HG03575 (cell line): ENCODE results near the gene KCTD12.
"Not testable (repeated sequence)": the region's sequence is repeated elsewhere in the genome, so short reads cannot be mapped to it uniquely, and the experiment has no call there.

ENCODE experiments used
- ATAC-seq: cut with Tn5 transposase; IDR thresholded peaks from one replicate; pipeline ENCODE4 v1.9.1; 2021; ENCODE audit not compliant: unreplicated experiment, insufficient number of reproducible peaks, low FRiP score; ENCODE audit errors: extremely low read depth

Gene KCTD12

DNA sequence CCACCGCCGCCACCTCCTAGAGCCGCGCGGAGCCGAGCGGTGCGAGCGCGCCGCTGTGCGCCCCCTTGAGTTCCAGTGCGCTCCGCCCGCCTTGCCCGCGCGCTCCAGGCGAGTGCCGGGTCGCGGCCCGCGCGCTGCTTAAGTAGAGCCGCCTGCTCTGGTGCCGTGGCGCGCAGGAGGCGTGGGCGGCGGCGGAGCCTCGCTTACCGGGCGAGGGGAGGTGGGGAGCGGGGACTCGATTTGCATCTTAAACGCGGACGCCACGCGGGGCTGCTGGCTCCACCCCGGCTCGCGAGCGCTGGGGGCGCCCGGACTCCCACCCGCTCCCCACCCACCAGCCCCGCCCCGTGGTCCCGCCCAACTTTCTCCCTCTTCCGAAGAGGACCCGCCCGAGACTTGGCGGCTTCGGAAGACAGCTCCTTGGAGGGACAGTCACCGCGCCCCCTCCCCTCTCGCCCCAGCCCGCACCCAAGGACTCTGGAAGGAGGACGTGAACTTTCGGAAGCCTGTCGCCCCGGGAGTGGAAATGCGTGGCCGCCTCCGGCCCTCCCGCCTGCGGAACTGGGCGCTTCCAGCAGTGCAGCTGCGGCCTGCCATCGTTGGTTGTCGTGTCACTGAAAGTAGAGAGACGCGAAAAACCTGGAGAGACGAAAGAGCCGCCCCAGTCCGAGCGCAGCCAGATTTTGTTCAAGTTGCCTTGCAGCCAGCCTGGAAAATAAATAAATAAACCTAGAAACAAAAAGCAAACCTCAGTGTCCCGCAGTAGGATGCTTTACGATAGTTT, at the start of gene KCTD12:
Gene KCTD12, minus strand, starts transcription at position 114 of the 784 bp plus-strand sequence. CDS start 257 bp downstream, outside the sequence.
- peak; percentile 25 for ATAC-seq

DNA sequence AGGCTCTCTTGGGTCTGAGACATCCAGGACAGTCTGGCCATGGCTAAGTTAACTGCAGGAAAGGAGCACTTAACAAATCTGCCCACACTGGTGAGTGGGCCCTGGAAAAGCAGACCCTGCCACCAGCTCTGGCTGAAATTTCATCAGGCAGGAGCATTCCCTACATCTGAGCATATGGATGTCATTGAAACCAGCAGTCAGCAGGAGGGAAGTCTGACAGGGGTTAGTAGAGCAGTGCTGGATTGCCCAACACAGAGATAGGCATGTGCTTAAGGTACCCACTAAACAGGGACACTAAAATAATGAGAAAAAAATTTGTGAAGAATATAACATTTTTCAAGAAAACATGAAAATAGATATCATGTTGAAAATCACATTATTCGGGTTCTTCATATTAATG, 48.5 kb upstream of the KCTD12 start:
- ATAC-seq, result no peak

DNA sequence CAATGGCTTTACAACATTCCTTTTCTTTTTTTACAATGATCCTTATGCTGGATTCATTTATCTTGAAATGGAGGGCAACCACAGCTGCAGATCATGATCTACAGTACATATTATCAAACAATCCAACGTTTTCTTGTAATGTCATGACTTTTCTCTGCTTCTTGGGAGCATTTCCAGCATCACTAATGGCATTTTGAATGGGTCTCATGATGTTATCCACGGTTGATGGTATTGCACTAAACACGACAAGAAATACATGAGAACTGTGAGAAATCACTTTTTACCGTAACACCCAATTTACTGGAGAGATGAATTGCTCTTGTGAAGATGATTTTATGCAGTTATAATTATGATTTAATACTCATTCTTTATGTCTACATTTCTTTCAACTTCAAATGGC, 45.9 kb upstream of the KCTD12 start:
- ATAC-seq, result no peak

DNA sequence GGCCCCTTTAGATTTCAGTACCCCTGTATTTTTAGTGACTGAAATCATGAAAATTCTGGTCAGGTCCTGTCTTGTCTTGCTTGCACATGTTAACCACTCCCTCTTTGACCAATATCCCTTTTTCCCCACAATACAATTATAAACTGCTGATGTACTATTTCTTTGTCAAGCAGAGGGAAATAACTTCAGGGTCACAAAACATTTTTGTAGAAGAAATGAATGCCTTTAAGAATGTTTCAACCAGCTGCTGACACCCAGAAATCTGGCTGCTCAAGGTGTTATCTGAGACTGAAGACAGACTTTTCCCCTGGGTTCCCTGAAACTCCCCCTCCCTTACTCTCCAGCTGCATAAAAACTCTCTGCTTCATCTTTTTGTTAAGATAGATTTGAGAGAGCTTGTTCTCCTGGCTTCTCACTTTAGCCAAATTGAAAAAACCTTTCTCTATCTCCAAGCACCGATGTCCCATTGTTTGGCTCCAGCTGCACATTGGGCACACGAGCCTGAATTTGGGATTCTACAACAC, 43.7 kb upstream of the KCTD12 start:
- no peak for ATAC-seq

DNA sequence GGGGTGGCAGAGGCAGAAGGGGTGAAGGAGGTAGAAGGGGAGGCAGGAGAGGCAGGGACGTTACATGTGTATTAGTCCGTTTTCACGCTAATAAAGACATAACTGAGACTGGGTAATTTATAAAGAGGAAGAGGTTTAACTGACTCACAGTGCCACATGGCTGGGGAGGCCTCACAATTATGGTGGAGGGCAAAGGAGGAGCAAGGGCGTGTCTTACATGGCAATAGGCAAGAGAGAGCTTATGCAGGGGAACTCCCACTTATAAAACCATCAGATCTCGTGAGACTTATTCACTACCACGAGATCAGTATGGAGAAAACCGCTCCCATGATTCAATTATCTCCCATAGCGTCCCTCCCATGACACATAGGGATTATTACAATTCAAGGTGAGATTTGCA, 43.1 kb upstream of the KCTD12 start:
- no peak for ATAC-seq

DNA sequence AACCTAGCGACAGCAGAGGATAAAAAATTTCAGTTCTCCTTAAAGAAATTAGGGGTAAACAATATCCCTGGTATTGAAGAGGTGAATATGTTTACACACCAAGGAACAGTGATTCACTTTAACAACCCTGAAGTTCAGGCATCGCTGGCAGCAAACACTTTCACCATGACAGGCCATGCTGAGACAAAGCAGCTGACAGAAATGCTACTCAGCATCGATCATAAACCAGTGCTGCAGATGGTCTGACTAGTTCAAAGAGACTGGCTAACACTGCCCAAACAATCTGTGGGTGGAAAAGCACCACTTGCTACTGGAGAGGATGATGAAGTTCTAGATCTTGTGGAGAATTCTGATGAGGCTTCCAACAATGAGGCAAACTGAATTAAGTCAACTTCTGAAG, 42.3 kb upstream of the KCTD12 start:
- no peak for ATAC-seq

DNA sequence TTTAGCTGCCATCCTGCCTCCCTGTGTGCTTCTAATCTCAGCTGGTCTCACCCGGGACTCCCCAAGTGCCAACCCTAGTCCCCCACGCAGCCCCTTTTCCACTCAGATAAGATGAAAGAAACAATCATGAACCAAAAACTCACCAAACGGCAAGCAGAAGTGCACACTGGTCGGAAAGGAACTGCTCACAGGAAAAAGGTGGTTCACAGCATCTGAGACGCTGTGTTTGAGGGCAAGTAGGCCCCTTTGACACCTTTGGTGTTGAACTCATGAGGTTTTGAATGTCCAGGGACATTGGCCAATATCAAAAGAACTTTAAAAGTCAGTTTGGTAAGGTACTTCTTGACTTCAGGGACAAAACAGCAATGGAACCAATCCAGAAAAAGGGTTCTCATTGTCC, 41.8 kb upstream of the KCTD12 start:
- ATAC-seq, result no peak

GRCh38 chr13:76925115-76925514, 38.9 kb upstream of the KCTD12 start:
- ATAC-seq, result no peak

DNA sequence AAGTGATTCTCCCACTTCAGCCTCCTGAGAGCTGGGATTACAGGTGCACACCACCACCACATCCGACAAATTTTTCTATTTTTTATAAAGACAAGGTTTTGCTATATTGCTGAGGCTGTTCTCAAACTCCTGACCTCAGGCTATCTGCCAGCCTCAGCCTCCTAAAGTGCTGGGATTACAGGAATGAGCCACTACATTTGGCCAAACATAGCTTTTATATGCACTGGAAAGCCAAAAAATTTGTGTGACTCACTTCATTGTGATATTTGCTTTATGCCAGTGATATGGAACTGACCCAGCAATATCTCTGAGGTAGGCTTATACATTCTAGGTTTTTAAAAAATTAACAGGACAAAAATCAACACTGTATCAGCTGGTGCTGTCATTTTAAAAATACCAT, 35.3 kb upstream of the KCTD12 start:
- no peak for ATAC-seq

- ATAC-seq, result not testable (repeated sequence)
Observed at GRCh38 chr13:76917755-76918481, 31.7 kb upstream of the KCTD12 start.

GRCh38 chr13:76917095-76917494, 30.9 kb upstream of the KCTD12 start:
- no peak for ATAC-seq

DNA sequence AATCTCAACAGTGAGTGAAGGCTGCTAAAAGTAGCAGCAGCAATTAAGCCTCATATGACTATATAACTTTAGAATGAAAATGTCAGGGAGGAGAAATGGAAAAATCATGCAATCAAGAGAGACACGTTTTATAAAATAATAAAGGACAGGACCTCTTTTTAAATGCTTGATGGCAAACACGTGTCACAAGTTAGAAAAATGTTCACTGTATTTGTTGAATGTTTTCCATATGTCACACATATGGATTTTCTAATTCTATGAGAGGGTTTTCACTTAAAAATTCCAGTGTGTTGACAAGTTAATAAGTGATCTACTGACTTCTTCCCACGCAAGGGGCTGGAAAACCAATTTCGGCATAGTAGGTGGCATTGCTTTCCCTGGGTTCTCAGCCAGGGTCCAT, 27.7 kb upstream of the KCTD12 start:
- ATAC-seq, result no peak

GRCh38 chr13:76912476-76912875, 26.3 kb upstream of the KCTD12 start:
- no peak for ATAC-seq

- no peak for ATAC-seq
Observed at GRCh38 chr13:76904507-76904906, 18.3 kb upstream of the KCTD12 start.

GRCh38 chr13:76903544-76904162, 17.4 kb upstream of the KCTD12 start:
- ATAC-seq, result peak; percentile 86

DNA sequence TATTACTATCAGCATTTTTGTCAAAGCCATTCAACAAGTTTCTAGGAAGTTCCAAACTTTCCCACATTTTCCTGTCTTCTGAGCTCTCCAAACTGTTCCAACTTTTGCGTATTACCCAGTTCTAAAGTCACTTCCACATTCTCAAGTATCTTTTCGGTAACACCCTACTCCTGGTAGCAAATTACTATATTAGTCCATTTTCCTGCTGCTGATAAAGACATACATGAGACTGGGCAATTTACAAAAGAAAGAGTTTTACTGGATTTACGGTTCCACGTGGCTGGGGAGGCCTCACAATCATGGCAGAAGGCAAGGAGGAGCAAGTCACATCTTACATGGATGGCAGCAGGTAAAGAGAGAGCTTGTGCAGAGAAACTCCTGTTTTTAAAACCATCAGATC, 12.9 kb upstream of the KCTD12 start:
- ATAC-seq, result not testable (repeated sequence)

- ATAC-seq, result not testable (repeated sequence)
Observed at GRCh38 chr13:76897171-76897570, 11.0 kb upstream of the KCTD12 start.

DNA sequence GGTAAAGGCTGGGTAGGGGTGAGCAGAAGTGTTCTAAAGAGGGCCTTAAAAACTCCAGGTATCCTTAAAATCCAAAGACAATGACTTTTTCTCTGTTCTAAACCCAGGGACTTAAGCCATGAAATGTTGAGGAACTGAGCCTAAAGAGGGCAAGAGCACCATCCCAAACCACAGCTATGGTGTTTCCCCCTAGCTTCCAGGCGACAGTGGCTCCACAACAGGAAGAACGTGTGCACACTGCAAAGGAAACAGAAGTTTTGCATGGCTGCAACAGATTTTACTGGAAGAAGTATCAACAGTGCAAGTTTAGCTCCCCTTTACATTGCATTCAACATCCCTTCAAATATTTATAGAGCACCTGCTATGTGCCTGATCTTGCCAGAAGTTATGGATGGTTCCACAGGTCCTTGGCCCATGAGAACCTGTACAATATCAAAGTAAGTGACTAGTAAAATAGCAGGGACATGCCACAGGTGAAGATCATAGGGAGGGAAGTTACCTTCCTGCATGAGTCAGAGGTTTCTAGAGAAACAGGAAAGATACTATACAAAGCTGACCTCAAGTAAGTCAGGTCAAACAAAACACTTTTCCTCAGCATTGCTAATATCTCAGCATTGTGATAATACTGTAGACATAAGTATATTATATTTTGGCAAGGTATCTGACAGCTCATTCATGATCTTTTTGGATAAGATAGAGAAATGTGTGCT, 8.4 kb upstream of the KCTD12 start:
- no peak for ATAC-seq

DNA sequence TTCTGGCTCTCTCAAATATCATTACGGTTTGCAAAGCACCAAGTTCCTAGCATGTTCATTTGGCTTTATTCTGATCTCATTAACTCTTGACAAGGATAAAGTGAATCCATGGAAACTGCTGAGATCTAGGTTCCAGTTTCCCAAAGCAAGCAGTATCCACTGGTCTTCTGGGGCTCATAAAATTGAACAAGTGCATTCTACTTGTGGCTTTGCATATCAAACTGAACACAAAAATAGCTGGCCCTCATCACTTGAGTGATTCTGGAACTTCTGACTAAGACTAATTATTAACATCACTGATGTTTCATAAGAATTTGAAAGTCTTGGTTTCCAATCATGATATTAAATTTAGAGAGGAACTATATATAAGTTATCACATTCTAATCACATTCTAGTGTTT, 6.3 kb upstream of the KCTD12 start:
- ATAC-seq, result no peak
